Ovary (tissue), 9 donors: ENCODE data around the gene ABTB2. TPM values are rescaled to one million over a fixed set of nuclear protein-coding genes. Genes with fewer than 3 reads are reported as not detected.

ENCODE experiments used
- DNase-seq, 5 donors: peaks; one replicate each; pipeline ENCODE4 v3.0.0-alpha.2; 2019 to 2020
- H3K27ac ChIP-seq, 2 donors: fragments of 200-600 bp; one replicate each; pipeline versions ENCODE4 v1.5.1 to v1.8.0; 2019 to 2022
- H3K27me3 ChIP-seq: fragments of 200-600 bp; one replicate; pipeline ENCODE4 v1.8.0; 2022
- H3K36me3 ChIP-seq: fragments of 200-600 bp; sonication (generic); one replicate; pipeline ENCODE4 v1.5.1; 2019
- H3K4me1 ChIP-seq: one replicate; pipeline ENCODE4 v1.8.1; 2013; ENCODE audit warnings: mild to moderate bottlenecking, moderate library complexity; ENCODE audit not compliant: insufficient read depth
- H3K4me3 ChIP-seq: fragments of 200-600 bp; sonication (generic); one replicate; pipeline ENCODE4 v1.5.1; 2017
- H3K9me3 ChIP-seq, 2 donors: fragments of 200-600 bp in 1 of 2; sonication (generic) in 1 of 2; one replicate each; pipeline versions ENCODE4 v1.5.1 to v1.8.1; 2013 to 2019; ENCODE audit warnings: mild to moderate bottlenecking in 1 of 2, moderate library complexity in 1 of 2
- CTCF ChIP-seq, 3 donors: fragments of 450-650 bp in 2 of 3; fragments of 200-600 bp in 1 of 3; IDR thresholded peaks; one replicate each; pipeline versions ENCODE4 v1.5.1 to v1.8.0; 2016 to 2022; ENCODE audit warnings: antibody characterized with exemption in 3 of 3, mild to moderate bottlenecking in 1 of 3
- EP300 ChIP-seq: sonication (generic); formaldehyde crosslinking; IDR thresholded peaks from one replicate; pipeline ENCODE4 v1.6.1; 2017; ENCODE audit warnings: antibody characterized with exemption
- POLR2A ChIP-seq: fragments of 450-650 bp; IDR thresholded peaks from one replicate; pipeline ENCODE4 v1.6.1; 2017; ENCODE audit warnings: antibody characterized with exemption, mild to moderate bottlenecking, moderate library complexity
- WGBS, 3 donors: extraction: QIAGEN DNeasy Blood & Tissue Kit in 1 of 3; methylation state at CpG; one replicate each; pipeline versions ENCODE4 v1.1.5 to v1.1.7; 2013 to 2017; 5-methylcytosine and 5-hydroxymethylcytosine counted together
- intact Hi-C, 4 donors: fragments of 100-400 bp; cut with DNase I; formaldehyde crosslinking; loops; one replicate each; pipeline versions ENCODE4 v1.11.0 to v1.15.1; 2022 to 2023
- polyA plus RNA-seq, 2 donors: library from polyadenylated mRNA; stranded (reverse); fragments of 200-250 nt in 1 of 2; fragments of 350-450 nt in 1 of 2; fragmentation: Illumina TruSeq in 1 of 2; extraction: RNeasy Lipid Tissue Mini Kit (QIAGEN cat#74804) in 1 of 2; gene quantifications; one replicate each; pipeline ENCODE4 v1.2.3, GENCODE V29; 2013 to 2014
- total RNA-seq, 7 donors: library from RNA; depleted of rRNA in 2 of 7; stranded (reverse); fragments of >200 nt in 2 of 7; fragmentation: NEBNext Ultra II Directional in 3 of 7; extraction: Animal tissue kit (Norgen Biotek cat#: 25700) in 3 of 7; gene quantifications; one replicate each; pipeline versions ENCODE4 v1.1.0 to v1.2.4, GENCODE V29; 2016 to 2023
- donor health status: DM: no; HTN: no; CAD: no; lungs with moderate emphysema.
- donor health status: DM: no; HTN: no; CAD: no.
- donor health status: Bipolar disorder and iron deficiency.
- donor health status: DM: yes; HTN: yes; CAD: no.
- donor health status: DM: no; HTN: no; CAD: no.
- donor health status: DM: yes; HTN: yes; CAD: no.

Gene ABTB2
- total and polyA plus RNA-seq, 9 donors = 1.2 to 7.2 (median 2.6) TPM

- intact Hi-C loops = no loop called here
- H3K4me1 ChIP-seq = no peaks in the 10 kb centered on the region
- TF ChIP-seq POLR2A (no peak), CTCF (IDR thresholded peaks at IDR 0.05) (no peak), EP300 (no peak)
- H3K27ac ChIP-seq = no peak overlapping the region
- 88 to 91% (median 90%) methylated on average over 8 of the region's 8 CpGs for WGBS, 3 donors
- no peaks in the 10 kb centered on the region for H3K27me3 ChIP-seq
- no peak overlapping the region for H3K4me3 ChIP-seq
- no peaks in the 10 kb centered on the region for H3K9me3 ChIP-seq
- no peak for DNase-seq
- H3K36me3 ChIP-seq = no peaks in the 10 kb centered on the region
Measured at GRCh38 chr11:34280945-34281872, 76.6 kb downstream of the ABTB2 start.

- intact Hi-C loops = loop anchor here in 1 of 4 donors (10.0 kb wide), 2 partner anchors 76 to 224 kb away; partner anchors contain the start of genes ABTB2 and CAPRIN1
- H3K27me3 ChIP-seq = no peaks in the 10 kb centered on the region
- H3K36me3 ChIP-seq = no peaks in the 10 kb centered on the region
- no peaks in the 10 kb centered on the region for H3K4me1 ChIP-seq
- no peak for DNase-seq
- H3K27ac ChIP-seq = no peak overlapping the region
- H3K4me3 ChIP-seq = no peak overlapping the region
- no peak for TF ChIP-seq POLR2A
- no peak for TF ChIP-seq CTCF (IDR thresholded peaks at IDR 0.05)
- TF ChIP-seq EP300 = no peak
- H3K9me3 ChIP-seq = no peaks in the 10 kb centered on the region
- 75 to 78% (median 78%) methylated on average over 4 of the region's 4 CpGs for WGBS, 3 donors
Measured at GRCh38 chr11:34278693-34279297, 79.0 kb downstream of the ABTB2 start.

- Histone ChIP-seq H3K27me3 (no peaks in the 10 kb centered on the region), H3K9me3 (no peaks in the 10 kb centered on the region), H3K27ac (no peak overlapping the region), H3K4me3 (no peak overlapping the region), H3K4me1 (no peaks in the 10 kb centered on the region), H3K36me3 (no peaks in the 10 kb centered on the region)
- TF ChIP-seq POLR2A = no peak
- no peak for TF ChIP-seq CTCF (IDR thresholded peaks at IDR 0.05)
- TF ChIP-seq EP300 = no peak
- intact Hi-C loops = loop anchor here in 1 of 4 donors (10.0 kb wide), 2 partner anchors 77 to 223 kb away; partner anchors contain the start of genes ABTB2 and CAPRIN1
- no peak for DNase-seq
Measured at GRCh38 chr11:34278175-34278574, 79.6 kb downstream of the ABTB2 start.

- Histone ChIP-seq H3K4me3 (no peak overlapping the region), H3K27ac (no peak overlapping the region), H3K36me3 (no peaks in the 10 kb centered on the region), H3K4me1 (no peaks in the 10 kb centered on the region), H3K9me3 (no peaks in the 10 kb centered on the region), H3K27me3 (no peaks in the 10 kb centered on the region)
- WGBS, 3 donors = 89 to 95% (median 92%) methylated on average over 4 of the region's 4 CpGs
- TF ChIP-seq POLR2A = no peak
- no peak for TF ChIP-seq EP300
- no peak for TF ChIP-seq CTCF (IDR thresholded peaks at IDR 0.05)
- intact Hi-C loops = loop anchor here in 1 of 4 donors (10.0 kb wide), 2 partner anchors 78 to 222 kb away; partner anchors contain the start of genes ABTB2 and CAPRIN1
- no peak for DNase-seq
Measured at GRCh38 chr11:34277171-34277570, 80.6 kb downstream of the ABTB2 start.
